Kidney epithelial cell (primary cell): ENCODE data around the gene RANBP17. TPM values are rescaled to one million over a fixed set of nuclear protein-coding genes. Genes with fewer than 3 reads are reported as not detected.

Source experiments
- DNase-seq: peaks from one replicate; pipeline ENCODE4 v3.0.0-alpha.2; 2010; ENCODE audit warnings: low read depth
- H3K27me3 ChIP-seq: 2 replicates; pipeline ENCODE4 v1.6.0; 2011; ENCODE audit warnings: low read length; ENCODE audit not compliant: control insufficient read depth, insufficient read depth
- H3K36me3 ChIP-seq: 2 replicates; pipeline ENCODE4 v1.5.1; 2011; ENCODE audit warnings: low read length; ENCODE audit not compliant: control insufficient read depth, insufficient read depth
- H3K4me3 ChIP-seq: 2 replicates; pipeline ENCODE4 v1.5.1; 2011; ENCODE audit warnings: low read depth, mild to moderate bottlenecking, control low read depth, low read length
- total RNA-seq: library from RNA; depleted of rRNA; stranded (reverse); fragments of >200 nt; gene quantifications from 2 replicates; pipeline ENCODE4 v1.2.3, GENCODE V29; 2015
- TF ChIP-seq, protein P1 (sequence below): IDR thresholded peaks from 2 replicates; pipeline ENCODE4 v1.5.1; 2011; ENCODE audit warnings: mild to moderate bottlenecking, moderate library complexity, low read length, control low read depth, inconsistent platforms; ENCODE audit not compliant: insufficient read depth, poor library complexity, severe bottlenecking

Gene RANBP17
- total RNA-seq, 1 donor from 2014 or later, result 10.4 TPM

DNA sequence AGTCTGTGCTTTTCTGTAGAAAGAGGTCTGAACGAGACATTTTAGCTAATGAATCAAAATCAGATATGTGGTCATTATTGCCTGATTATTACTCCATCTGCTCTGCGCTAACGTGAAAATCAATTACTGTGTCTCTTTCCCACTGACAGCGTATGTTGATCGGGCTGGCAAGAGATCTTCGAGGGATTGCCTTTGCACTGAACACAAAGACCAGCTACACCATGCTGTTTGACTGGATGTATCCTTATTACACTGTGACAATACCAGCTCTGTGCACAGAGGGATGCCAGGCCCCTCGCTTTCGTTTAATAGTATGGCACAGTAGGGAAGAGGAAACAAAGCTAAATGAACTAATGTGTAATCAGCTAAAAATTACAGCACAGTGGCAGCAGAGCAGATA lies 343.6 kb downstream of the RANBP17 start:
- no peak overlapping the region for H3K4me3 ChIP-seq
- H3K36me3 ChIP-seq, result no peaks in the 10 kb centered on the region
- no peak for DNase-seq
- TF ChIP-seq, protein P1, sequence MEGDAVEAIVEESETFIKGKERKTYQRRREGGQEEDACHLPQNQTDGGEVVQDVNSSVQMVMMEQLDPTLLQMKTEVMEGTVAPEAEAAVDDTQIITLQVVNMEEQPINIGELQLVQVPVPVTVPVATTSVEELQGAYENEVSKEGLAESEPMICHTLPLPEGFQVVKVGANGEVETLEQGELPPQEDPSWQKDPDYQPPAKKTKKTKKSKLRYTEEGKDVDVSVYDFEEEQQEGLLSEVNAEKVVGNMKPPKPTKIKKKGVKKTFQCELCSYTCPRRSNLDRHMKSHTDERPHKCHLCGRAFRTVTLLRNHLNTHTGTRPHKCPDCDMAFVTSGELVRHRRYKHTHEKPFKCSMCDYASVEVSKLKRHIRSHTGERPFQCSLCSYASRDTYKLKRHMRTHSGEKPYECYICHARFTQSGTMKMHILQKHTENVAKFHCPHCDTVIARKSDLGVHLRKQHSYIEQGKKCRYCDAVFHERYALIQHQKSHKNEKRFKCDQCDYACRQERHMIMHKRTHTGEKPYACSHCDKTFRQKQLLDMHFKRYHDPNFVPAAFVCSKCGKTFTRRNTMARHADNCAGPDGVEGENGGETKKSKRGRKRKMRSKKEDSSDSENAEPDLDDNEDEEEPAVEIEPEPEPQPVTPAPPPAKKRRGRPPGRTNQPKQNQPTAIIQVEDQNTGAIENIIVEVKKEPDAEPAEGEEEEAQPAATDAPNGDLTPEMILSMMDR, result no peak
- peaks cover 3% of the 10 kb centered on the region for H3K27me3 ChIP-seq

DNA sequence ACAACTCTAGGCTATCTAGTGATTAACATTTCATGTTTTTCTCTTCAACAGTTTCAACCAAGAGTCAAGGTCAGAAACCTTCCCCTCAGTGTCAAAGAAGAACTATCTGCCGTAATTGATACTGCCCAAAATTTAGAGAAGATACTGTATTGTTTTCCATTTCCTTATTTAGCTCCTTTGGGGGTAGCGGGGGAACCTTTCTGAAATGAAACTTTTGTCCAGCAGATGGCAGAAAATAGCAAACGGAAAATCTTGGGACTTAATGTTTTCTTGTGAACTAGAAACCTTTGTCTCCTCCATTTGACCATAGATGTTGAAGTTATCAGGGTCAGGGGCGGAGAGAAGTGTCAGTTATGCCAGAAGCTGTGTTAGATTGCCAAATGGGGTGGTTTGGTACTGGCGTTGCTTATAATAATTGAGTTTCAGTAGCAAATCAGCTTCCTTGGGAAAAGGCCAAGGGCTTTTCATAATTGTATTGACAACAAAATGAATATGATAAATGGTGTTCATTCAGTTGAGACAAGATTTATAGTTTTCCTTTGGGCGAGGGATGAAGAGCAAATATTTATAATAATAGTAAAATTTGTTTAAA lies 345.5 kb downstream of the RANBP17 start:
- DNase-seq, result no peak
- H3K27me3 ChIP-seq, result no peaks in the 10 kb centered on the region
- TF ChIP-seq, protein P1, result peak; percentile 54
- no peak overlapping the region for H3K4me3 ChIP-seq
- H3K36me3 ChIP-seq, result no peaks in the 10 kb centered on the region

DNA sequence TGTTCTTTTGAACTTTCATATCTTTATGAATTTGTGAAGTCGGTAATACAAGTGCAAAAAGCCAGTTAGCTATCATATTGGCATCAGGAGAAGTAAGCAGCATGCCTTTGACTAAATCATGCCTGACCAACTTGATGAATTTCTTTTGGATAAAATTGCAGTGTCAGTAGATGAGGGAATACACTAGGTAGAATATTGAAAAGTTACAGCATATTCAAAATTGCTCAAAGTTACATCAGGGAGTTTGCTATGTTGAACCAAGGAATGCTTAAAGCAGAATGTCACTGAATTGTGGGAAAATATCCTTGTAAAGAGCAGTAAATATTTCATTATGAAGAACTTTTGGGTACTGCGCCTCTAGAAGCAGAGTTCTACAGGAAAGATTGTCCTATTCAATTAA lies 360.1 kb downstream of the RANBP17 start:
- Histone ChIP-seq H3K36me3 (no peaks in the 10 kb centered on the region), H3K27me3 (no peaks in the 10 kb centered on the region), H3K4me3 (no peak overlapping the region)
- TF ChIP-seq, protein P1, result no peak
- DNase-seq, result no peak

DNA sequence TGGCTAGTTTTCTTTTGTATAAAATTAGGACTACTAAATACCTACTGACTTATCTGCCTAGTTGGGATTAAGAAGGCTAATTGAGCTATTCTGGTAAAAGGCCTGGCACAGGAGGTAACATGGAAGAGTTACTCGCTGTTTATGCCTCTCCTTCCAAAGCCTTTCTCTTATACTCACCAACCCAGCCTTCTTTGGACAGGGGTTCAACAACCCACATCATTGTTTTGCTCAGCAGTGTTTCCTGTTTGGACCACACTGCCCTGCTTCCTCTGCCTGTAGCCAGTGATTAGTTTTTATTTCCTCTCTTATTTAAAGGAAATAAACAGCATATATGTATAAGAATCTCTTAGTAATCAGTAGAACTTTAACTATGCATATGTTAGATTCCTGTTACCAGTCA lies 362.1 kb downstream of the RANBP17 start:
- H3K27me3 ChIP-seq, result no peaks in the 10 kb centered on the region
- TF ChIP-seq, protein P1, result no peak
- DNase-seq, result no peak
- no peaks in the 10 kb centered on the region for H3K36me3 ChIP-seq
- no peak overlapping the region for H3K4me3 ChIP-seq

DNA sequence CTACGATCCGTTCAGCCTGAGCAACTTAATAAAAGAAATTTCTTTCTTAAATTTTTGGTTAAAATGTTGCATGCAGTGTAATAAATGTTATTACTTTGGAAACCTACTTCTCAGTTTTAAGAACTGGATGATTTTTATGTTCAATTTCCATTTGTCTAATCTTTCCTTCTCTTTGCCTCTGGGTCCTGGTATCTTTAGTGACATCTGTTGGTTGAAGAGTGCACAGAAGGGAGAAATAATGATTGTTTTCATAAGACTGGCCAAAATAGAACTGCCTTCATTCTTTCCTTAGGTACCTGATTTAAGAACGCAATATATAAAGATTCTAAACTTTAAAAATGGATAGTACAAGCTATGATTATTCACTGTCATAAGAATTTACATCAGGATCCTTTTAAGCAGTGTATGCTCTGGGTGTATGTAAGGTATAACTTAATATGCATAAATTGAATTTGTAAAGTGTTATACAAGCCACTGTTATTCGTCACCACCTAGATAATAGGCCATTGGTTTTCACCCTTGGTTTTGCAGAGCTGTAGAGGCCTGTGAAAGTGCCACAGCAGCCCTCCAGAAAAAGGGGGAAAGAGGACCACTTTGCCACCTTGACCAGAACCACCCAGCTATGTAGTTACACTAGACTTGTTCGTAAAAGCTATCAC lies 364.4 kb downstream of the RANBP17 start:
- H3K36me3 ChIP-seq, result no peaks in the 10 kb centered on the region
- DNase-seq, result no peak
- no peaks in the 10 kb centered on the region for H3K27me3 ChIP-seq
- no peak overlapping the region for H3K4me3 ChIP-seq
- TF ChIP-seq, protein P1, result peak; percentile 40

DNA sequence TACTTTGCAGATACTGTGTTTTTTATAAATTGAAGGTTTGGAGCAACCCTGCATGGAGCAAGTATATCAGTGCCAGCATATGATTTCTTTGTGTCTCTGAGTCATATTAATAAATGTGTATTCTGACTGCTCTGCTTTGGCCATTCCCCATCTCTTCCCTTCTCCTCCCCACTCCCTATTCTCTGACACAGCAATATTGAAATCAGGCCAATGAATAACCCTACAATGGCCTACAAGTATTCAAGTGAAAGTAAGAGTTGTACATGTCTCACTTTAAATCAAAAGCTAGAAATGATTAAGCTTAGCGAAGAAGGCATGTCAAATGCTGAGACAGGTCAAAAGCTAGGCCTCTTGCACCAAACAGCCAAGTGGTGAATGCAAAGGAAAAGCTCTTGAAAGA lies 365.0 kb downstream of the RANBP17 start:
- TF ChIP-seq, protein P1, result no peak
- Histone ChIP-seq H3K36me3 (no peaks in the 10 kb centered on the region), H3K4me3 (no peak overlapping the region), H3K27me3 (no peaks in the 10 kb centered on the region)
- DNase-seq, result no peak
